GM21447 (cell line): Measurements from ENCODE around the gene TSNAXIP1.
A peak's percentile ranks its signal among the peaks of the same experiment; 100 is the strongest.

ENCODE experiments used
- ATAC-seq: cut with Tn5 transposase; IDR thresholded peaks from one replicate; pipeline ENCODE4 v1.9.1; 2021; ENCODE audit not compliant: unreplicated experiment

Gene TSNAXIP1, protein sequence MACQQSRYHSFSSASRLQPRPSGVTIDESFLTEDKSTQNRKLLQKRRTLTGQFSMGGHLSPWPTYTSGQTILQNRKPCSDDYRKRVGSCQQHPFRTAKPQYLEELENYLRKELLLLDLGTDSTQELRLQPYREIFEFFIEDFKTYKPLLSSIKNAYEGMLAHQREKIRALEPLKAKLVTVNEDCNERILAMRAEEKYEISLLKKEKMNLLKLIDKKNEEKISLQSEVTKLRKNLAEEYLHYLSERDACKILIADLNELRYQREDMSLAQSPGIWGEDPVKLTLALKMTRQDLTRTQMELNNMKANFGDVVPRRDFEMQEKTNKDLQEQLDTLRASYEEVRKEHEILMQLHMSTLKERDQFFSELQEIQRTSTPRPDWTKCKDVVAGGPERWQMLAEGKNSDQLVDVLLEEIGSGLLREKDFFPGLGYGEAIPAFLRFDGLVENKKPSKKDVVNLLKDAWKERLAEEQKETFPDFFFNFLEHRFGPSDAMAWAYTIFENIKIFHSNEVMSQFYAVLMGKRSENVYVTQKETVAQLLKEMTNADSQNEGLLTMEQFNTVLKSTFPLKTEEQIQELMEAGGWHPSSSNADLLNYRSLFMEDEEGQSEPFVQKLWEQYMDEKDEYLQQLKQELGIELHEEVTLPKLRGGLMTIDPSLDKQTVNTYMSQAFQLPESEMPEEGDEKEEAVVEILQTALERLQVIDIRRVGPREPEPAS

DNA sequence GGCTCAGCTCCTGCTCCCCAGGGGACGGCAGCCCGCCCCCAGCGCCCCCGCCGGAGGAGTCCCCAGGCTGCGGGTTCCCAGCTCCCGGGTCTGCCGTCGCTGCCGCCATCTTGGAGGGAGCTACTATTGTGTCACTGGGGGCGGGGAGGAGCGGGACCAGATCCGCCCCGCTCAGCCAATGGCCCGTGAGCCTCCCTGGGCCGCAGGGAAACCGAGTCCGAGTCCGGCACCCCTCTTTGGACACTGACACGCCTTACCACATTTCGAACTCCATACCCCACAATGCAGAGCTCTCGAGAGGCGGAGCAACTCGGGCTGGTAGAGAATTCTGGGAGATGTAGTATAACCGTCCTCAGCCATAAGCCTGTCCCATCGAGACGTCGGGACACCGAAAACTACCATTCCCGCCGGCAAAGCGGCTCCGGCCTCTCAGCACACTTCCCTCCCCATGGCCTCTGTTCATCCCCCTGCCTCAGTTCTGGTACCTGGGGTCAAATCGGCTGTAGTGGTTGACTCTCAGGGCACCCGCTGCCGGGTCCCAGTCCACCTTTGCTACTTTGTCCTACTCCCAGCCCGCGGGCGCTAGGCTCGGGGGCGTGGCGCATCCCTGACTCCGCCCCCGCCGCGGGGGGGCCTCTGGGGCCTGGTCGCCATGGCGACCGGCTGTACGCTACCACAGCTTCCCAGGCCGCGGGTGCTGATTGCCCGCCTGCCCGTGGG is at the start of gene TSNAXIP1, which contains the start of gene RANBP10:
Gene TSNAXIP1 (plus strand): TSS at position 462 of the 720 bp plus-strand sequence. CDS start 261 bp downstream, outside the sequence.
Gene RANBP10 (minus strand): TSS at position 133 of the 720 bp plus-strand sequence. CDS start 24 bp downstream, at position 109.
- ATAC-seq: peak; percentile 90

DNA sequence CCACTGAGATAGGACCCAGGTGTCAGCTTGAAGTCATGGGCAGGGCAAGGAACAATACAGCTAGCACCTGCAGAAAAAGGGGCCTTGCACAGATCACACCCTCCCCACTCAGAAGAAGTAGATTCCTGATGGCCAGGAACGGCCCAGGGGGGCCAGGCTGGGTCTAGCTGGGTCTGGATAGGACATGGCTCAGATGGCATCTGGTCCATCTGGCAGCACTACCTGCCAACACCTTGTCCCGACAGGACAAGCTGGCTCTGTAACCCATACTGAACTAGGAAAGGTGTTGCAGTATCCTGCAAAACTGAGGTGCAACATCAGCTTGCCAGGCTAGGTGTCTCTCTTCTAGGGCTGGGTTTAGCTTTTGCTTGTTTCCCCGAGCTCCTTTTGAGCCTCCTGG is 48.7 kb upstream of the TSNAXIP1 start:
- ATAC-seq: no peak

DNA sequence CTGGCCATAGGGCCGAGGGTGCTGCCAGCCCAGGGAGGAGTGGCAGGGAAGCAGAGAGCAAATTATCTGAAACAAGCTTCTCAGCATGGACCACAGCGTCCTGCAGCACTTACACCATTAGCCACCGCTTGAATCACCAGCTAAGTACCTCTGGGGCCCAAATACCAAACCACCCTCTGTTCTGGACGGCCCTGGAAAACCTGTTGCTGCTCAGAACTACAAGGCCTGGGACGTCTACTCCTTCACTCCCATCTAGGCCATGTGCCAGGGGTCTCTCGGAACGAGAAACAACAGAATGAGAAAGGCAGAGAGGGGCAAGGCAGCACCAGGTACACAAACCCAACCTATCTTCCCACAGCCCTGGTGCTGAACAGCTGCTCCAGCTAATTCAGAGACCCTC is 47.7 kb upstream of the TSNAXIP1 start:
- no peak for ATAC-seq

DNA sequence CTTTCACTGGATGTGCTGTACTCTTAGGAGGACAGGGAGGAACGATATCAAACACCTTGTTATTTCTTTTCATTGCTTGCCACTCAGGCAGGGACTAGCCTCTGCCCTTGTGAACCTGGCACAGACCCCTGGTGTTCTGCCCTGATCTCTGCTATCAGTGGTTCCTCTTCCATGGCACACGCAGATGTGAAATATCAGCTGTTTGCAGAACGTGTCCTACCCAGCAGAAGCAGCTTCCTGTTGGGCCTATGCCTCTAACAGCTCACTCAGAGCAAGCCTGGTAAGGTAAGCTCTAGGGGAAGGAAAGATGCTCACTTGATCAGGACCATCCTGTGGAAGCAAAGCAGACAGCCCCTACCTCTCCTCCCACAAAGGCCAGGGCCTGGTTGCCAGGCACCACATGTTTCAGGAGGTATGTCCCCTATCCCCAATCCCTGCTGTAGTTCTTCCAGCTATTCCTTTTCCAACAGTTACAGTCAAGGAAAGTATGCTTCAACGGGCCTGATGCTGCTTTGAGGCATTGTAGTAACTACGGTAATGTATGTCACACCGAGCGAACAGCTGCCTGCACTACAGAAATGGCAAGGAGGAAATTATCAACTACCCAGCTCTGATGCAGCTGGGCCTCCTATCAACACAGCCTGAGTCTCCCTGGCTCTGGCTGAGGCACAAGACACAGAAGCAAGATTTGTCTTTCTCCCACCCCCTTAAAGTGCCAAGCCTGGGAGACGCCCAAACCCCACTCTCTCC is 46.3 kb upstream of the TSNAXIP1 start:
- ATAC-seq: no peak

DNA sequence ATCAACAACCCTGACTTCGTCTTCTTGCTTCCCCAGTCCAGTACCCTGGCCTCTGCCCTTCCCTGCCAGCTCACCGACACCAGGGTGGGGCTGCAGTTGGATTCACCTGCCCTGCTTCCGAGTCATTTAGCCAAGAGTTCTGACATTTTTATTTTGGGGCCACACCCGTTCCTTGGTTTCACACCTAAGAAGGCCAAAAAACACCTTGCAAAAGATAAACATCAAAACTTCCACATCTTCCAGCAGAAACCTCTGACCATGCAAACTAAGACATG is 45.8 kb upstream of the TSNAXIP1 start:
- ATAC-seq: no peak

DNA sequence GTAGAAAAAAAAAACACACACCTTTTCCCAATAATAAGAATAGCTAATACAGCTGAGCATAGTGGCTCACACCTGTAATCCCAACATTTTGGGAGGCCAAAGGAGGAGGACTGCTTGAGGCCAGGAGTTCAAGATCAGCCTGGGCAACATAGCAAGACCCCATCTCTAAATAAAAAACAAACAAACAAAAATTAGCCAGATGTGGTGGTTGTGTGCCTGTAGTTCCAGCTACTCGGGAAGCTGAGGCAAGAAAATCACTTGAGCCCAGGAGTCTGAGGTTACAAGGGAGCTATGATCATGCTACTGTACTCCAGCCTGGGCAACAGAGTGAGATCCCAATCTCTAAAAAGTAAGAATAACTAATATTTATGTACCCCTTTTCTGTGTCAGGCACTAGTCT is 44.8 kb upstream of the TSNAXIP1 start:
- ATAC-seq: no peak

DNA sequence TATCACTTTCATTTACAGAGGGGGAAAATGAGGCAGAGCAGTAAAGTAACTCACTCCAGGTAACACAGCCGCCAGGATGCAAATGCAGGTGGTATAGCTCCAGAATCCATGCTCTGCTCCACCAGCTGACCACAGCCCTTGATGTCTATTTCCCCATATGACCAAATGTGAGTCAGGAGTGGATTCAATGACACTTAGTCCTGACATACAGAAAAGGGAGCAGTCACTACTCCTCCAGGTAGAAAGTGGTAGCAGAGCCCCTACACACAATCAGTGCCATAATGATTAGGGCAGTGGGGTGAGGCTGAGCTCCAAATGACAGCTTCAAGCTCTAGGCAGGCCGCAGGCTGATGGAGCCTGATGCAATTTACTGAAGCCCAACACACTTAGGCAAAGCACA is 44.3 kb upstream of the TSNAXIP1 start:
- ATAC-seq: no peak

DNA sequence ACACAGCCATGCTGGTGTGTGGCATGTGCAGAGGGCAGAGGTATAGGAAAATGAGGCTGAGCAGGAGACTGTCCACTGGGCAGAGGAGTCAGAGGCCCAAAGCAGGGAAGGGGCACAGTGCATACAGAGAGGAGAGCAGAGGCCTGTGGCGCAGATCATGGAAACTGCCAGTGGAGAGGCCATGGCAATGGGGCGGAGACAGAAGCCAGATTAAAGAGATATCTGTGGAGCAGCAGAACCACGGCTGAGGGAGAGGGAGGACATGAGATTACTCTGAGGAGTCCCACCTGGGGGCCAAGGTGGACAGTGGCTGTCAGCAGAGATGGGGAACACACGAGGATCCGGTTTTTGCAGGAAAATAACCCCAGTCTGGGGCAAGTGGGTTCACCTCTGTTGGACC is 43.6 kb upstream of the TSNAXIP1 start:
- no peak for ATAC-seq

DNA sequence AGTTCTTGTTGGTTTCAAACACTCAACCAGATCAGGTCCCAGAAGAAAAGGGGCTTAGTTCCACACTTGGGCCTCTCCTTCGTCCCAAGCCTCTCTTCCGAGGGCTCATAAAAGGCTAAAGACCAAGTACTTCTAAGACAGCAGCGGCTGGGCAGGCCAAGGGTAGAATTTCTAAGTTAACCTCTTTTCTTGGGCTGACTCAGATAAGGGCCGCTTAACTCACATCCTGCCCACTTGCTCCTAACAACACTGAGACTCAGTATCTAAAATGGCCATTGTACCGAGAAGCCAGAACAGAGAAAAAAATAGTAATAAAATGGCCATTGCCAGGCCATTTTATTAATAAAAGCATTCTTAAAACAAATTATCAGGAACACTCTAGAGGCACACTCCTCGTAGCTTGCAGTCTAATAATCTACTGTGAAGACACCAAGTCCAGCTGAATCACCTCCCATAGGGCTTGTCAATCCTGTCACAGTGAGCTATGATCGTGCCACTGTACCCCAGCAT is 42.5 kb upstream of the TSNAXIP1 start:
- ATAC-seq: no peak

DNA sequence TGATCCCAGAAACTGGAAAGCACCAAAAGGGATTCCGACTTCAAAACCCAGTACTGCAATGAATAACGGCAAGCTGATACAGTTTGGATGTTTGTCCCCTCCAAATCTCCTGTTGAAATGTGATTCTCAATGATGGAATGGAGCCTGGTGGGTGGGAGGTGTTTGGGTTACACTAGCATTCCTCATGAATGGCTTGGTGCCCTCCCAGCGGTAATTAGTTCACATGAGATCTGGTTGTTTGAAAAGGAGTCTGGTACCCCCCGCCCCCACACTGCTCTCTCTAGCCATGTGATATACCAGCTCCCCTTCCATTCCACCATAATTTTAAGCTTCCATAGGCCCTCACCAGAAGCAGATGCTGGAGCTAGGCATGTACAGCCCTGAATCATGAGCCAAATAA is 40.4 kb upstream of the TSNAXIP1 start:
- ATAC-seq: no peak

DNA sequence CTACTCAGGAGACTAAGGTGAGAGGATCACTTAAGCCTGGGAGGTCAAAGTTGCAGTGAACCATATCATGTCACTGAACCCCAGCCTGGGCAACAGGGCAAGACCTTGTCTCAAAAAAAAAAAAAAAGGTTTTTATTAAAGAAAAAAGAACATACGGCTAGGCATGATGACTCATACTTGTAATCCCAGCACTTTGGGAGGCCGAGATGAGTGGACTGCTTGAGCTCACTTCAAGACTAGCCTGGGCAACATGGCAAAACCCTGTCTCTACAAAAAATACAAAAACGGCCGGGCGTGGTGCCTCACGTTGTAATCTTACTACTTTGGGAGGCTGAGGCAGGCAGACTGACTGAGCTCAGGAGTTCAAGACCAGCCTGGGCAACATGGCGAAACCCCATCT is 38.7 kb upstream of the TSNAXIP1 start:
- no peak for ATAC-seq

DNA sequence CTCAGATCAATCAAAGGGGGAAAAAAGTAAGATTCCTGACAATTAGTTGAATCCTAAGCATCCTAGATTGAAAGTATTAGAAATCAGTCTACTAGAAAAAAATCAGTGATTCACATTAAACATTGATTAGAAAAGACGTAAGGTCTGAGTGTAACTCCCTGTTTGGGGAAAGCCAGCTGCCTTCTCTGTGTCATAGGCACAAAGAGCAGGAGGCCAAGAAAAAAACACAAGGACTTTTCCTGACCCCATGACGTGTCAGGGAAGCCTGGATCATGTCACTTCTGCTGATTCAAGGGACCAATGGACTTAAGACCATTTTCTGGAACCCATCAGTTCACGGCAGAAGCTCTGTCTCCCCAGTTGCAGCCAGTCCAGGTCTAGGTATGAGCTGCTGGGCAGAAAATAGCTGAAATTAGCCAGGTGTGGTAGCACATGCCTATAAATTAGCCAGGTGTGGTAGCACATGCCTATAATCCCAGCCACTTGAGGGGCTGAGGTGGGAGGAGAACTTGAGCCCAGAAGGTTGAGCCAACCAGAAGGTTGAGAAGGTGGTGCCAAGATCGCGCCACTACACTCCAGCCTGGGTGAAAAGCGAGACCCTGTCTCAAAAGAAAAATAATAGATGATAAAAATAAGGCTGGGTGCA is 36.2 kb upstream of the TSNAXIP1 start:
- no peak for ATAC-seq

DNA sequence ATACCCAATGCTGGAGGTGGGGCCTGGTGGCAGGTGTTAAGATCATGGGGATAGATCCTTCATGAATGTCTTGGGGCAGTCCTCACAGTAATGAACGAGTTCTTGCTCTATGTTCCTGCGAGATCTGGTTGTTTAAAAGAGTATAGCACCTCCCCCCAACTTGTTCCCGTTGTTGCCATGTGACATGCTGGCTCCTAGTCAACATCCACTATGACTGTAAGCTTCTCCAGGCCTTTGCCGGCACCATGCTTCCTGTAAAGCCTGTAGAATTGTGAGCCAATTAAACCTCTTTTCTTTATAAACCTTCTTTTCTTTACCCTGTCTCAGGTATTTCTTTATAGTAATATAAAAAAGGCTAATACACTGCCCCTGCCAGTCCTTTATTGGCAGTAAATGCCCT is 33.6 kb upstream of the TSNAXIP1 start:
- ATAC-seq: no peak

DNA sequence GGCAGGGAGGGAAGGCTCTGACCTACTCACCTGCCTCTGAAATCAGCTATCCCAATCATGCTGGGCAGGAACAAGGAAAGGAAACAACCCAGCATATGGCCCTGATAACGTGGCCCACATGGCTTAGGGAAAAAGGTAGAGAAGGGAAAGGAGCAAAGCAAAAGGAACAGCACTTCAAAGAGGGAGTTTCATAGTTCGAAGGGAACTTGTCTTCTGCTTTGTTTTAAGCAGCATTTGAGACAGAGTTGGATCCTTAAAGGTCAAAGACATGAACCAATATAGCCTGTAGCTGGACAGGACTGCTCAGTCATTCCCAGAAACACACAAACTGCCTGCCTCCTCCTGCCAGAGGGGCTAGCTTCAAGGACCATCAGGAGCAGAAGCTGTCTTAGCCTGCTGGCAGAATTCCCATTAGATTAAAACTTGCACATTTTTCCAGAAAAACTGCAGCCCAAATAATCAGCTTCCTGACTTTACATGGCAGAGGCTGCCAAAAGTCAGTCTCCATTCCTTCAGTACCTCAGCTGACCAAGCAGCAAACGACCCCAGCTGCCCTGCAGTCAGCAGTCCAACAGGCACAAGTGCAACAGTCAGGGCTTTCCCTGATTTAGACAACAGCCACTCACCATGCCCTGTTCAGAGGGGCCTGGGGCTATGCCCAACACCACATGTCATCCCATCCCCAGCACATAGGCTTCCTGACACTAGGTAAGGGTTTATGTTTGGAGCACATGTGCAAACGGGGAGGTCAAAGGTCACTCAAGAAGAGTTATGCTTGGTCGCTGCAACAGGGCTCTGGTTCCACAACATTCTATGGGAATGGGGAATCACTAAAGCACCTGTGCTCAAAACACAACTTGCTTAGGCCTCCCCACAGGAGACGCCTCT is 32.9 kb upstream of the TSNAXIP1 start:
- ATAC-seq: no peak

DNA sequence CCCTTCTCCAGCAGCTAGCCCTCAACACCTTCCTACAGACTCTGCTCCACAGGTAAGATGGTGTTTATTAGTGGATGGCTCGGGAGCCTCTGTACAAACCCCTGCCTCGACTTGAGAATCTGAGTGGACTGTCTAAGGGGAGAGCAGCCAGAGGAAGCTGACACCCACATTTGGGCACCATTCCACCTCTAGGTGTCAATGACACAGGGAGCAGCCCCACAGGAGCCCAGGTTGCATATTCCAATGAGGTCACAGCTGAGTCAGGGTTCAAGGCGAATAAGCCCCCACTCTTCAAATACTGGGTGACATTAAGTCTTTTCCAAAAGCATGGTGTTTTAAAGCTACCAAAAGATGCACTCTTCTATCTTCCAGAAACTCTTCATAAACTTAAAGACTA is 32.2 kb upstream of the TSNAXIP1 start:
- ATAC-seq: no peak

DNA sequence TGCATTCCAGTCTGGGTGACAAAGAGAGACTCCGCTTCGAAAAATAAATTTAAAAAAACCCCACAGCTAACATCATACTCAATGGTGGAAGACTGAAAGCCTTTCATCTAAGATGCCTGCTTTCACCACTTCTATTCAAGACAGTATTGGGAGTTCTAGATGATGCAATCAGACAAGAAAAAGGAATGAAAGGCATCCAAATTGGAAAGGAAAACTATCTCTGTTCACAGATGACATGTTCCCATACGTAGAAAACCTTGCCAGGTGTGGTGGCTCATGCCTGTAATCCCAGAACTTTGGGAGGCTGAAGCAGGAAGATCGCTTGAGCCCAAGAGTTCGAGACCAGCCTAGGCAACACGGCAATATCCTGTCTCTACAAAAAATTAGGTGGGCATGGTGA is 31.4 kb upstream of the TSNAXIP1 start:
- no peak for ATAC-seq

DNA sequence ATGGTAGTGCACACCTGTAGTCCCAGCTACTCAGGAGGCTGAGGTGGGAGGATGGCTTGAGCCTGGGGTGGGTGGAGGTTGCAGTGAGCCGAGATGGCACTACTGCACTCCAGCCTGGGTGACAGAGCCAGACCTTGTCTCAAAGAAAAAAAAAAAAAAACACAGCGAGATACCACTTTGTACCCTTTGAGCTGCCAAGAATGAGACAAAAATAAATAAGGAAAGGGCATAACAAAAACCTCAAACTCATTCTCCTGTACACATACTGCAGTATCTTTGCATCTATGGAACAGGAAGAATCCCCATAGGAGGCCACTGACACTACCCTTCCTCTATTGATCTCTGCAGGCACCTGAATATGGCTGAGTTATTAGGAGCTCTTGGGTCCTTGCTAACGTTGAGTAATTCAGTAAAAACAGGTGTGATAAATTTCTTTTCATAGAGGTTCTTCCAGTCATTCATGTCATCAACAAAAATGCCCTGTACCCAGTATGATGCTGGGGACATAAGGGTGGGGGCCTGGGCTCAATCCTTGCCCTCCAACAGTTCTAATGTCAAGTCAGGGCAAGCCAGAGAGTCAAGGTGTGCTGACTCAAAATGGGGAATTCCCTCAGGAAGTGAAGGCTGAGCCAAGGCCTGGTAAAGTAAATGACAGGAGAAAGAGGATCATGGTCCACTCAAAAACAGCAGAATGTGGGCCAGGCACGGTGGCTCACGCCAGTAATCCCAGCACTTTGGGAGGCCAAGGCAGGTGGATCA is 27.3 kb upstream of the TSNAXIP1 start:
- no peak for ATAC-seq

DNA sequence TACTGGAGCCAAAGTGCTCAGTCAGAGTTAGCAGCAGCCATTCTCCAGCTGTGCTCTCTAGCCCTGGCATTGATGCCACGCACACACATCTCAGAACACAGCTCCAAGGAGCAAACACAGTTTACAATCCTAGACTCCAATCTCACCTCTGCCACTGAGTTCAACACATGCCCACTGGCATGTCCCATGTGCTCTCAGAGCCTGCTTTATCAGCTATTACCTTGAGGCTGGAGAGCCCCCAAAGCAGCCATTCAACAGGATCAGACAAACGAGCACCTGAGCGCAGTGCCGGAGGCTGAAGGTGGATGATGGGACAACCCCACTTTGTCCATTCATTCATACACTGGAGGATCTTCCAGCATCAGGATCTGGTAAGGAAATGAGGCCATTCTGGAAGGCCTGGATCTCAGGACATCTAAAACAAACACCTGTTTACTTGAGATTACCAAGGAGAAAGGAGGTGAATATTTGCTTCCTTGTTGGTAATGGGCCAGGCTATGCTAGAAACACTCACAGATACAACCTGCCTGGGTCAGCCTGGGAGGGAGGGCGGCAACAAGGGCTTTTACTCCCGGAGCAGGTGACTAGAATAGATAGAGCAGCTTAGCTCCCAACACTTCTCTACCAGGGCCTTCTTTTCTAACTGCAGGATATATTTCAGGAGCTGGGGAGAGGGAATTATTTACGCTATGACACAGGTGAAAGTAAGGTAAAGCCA is 25.7 kb upstream of the TSNAXIP1 start:
- no peak for ATAC-seq
